Peyer's patch (tissue), 4 donors: ENCODE results near the gene ASAP3. TPM values are rescaled to one million over a fixed set of nuclear protein-coding genes. Genes with fewer than 3 reads are reported as not detected.
"Not testable (repeated sequence)": the region's sequence is repeated elsewhere in the genome, so short reads cannot be mapped to it uniquely, and the experiment has no call there.

Source experiments
- DNase-seq, 3 donors: peaks; one replicate each; pipeline ENCODE4 v3.0.0-alpha.2; 2017 to 2019
- H3K27ac ChIP-seq, 4 donors: fragments of 200-600 bp; sonication (generic); one replicate each; pipeline ENCODE4 v1.5.1; 2016 to 2019
- H3K27me3 ChIP-seq, 2 donors: fragments of 200-600 bp; sonication (generic); one replicate each; pipeline ENCODE4 v1.5.1; 2019
- H3K36me3 ChIP-seq, 3 donors: fragments of 200-600 bp; sonication (generic); one replicate each; pipeline ENCODE4 v1.5.1; 2016 to 2019
- H3K4me1 ChIP-seq, 4 donors: fragments of 200-600 bp; sonication (generic); one replicate each; pipeline ENCODE4 v1.5.1; 2016 to 2019
- H3K4me3 ChIP-seq, 4 donors: fragments of 200-600 bp; sonication (generic); 1 replicate in 3 of 4; 2 replicates in 1 of 4; pipeline ENCODE4 v1.5.1; 2016 to 2019; ENCODE audit warnings: mild to moderate bottlenecking in 1 of 4
- H3K9me3 ChIP-seq, 4 donors: fragments of 200-600 bp; sonication (generic); one replicate each; pipeline ENCODE4 v1.5.1; 2016 to 2019; ENCODE audit warnings: mild to moderate bottlenecking in 1 of 4
- CTCF ChIP-seq, 6 experiments: fragments of 450-650 bp in 4 of 6; fragments of 200-600 bp in 2 of 6; sonication (generic) in 1 of 6; IDR thresholded peaks; one replicate each; pipeline ENCODE4 v1.5.1; 2017 to 2019; ENCODE audit warnings: antibody characterized with exemption in 6 of 6, mild to moderate bottlenecking in 3 of 6, moderate library complexity in 1 of 6
- POLR2A ChIP-seq, 2 donors: fragments of 450-650 bp; IDR thresholded peaks; one replicate each; pipeline ENCODE4 v1.5.1; 2017; ENCODE audit warnings: antibody characterized with exemption in 2 of 2, mild to moderate bottlenecking in 2 of 2, moderate library complexity in 2 of 2
- total RNA-seq, 4 donors: library from RNA; depleted of rRNA; stranded (reverse); fragments of >200 nt; gene quantifications; one replicate each; pipeline ENCODE4 v1.1.0, GENCODE V29; 2016

Gene ASAP3
- total RNA-seq, 4 donors from 2014 or later, result 11.2 to 33.5 (median 25.8) TPM

GRCh38 chr1:23506376-23507107 lies 22.6 kb upstream of the ASAP3 start:
- Histone ChIP-seq H3K27me3 (no peaks in the 10 kb centered on the region), H3K36me3 (no peaks in the 10 kb centered on the region), H3K4me3 (no peak overlapping the region), H3K9me3 (no peaks in the 10 kb centered on the region), H3K27ac (no peak overlapping the region), H3K4me1 (no peaks in the 10 kb centered on the region)
- no peak for DNase-seq
- TF ChIP-seq POLR2A (IDR thresholded peaks at IDR 0.05), result no peak
- no peak for TF ChIP-seq CTCF (IDR thresholded peaks at IDR 0.05)

GRCh38 chr1:23505851-23506250 lies 21.9 kb upstream of the ASAP3 start:
- H3K4me1 ChIP-seq, result no peaks in the 10 kb centered on the region
- no peaks in the 10 kb centered on the region for H3K9me3 ChIP-seq
- H3K4me3 ChIP-seq, result no peak overlapping the region
- DNase-seq, result no peak
- H3K36me3 ChIP-seq, result no peaks in the 10 kb centered on the region
- no peaks in the 10 kb centered on the region for H3K27me3 ChIP-seq
- H3K27ac ChIP-seq, result no peak overlapping the region
- TF ChIP-seq POLR2A (IDR thresholded peaks at IDR 0.05) (no peak), CTCF (IDR thresholded peaks at IDR 0.05) (no peak)

- not testable (repeated sequence) for H3K27me3 ChIP-seq, H3K27ac ChIP-seq, H3K9me3 ChIP-seq, H3K4me3 ChIP-seq, DNase-seq, H3K36me3 ChIP-seq, H3K4me1 ChIP-seq
Measured at GRCh38 chr1:23504156-23504555, 20.2 kb upstream of the ASAP3 start.

GRCh38 chr1:23502951-23503350 lies 19.0 kb upstream of the ASAP3 start:
- Histone ChIP-seq H3K9me3 (no peaks in the 10 kb centered on the region), H3K36me3 (no peaks in the 10 kb centered on the region), H3K4me1 (no peaks in the 10 kb centered on the region), H3K27me3 (no peaks in the 10 kb centered on the region), H3K27ac (no peak overlapping the region), H3K4me3 (no peak overlapping the region)
- TF ChIP-seq CTCF (IDR thresholded peaks at IDR 0.05) (no peak), POLR2A (IDR thresholded peaks at IDR 0.05) (no peak)
- no peak for DNase-seq

GRCh38 chr1:23500466-23500865 lies 16.5 kb upstream of the ASAP3 start:
- no peaks in the 10 kb centered on the region for H3K4me1 ChIP-seq
- H3K27me3 ChIP-seq, result no peaks in the 10 kb centered on the region
- TF ChIP-seq POLR2A (IDR thresholded peaks at IDR 0.05) (no peak), CTCF (IDR thresholded peaks at IDR 0.05) (no peak)
- no peaks in the 10 kb centered on the region for H3K36me3 ChIP-seq
- H3K27ac ChIP-seq, result peak overlapping the region in 1 of 4 donors; percentile 7
- no peaks in the 10 kb centered on the region for H3K9me3 ChIP-seq
- H3K4me3 ChIP-seq, result no peak overlapping the region
- no peak for DNase-seq

GRCh38 chr1:23497777-23498439 lies 13.9 kb upstream of the ASAP3 start:
- Histone ChIP-seq H3K4me3 (no peak overlapping the region), H3K27me3 (no peaks in the 10 kb centered on the region), H3K27ac (no peak overlapping the region), H3K36me3 (no peaks in the 10 kb centered on the region), H3K4me1 (no peaks in the 10 kb centered on the region), H3K9me3 (no peaks in the 10 kb centered on the region)
- TF ChIP-seq CTCF (IDR thresholded peaks at IDR 0.05), result no peak
- no peak for TF ChIP-seq POLR2A (IDR thresholded peaks at IDR 0.05)
- no peak for DNase-seq
